Head of caudate nucleus (tissue), 42 donors: Measurements from ENCODE around the gene EWSR1.
"Not testable (repeated sequence)": the region's sequence is repeated elsewhere in the genome, so short reads cannot be mapped to it uniquely, and the experiment has no call there.

Source experiments
- DNase-seq, 42 donors: peaks; one replicate each; pipeline versions ENCODE4 v3.0.0 to v3.0.0-alpha.2; 2020 to 2021; ENCODE audit warnings: mixed read lengths in 7 of 42
- intact Hi-C: fragments of 100-400 bp; cut with DNase I; formaldehyde crosslinking; loops from one replicate; pipeline ENCODE4 v1.15.0; 2022

The EWSR1 gene

GRCh38 chr22:29245626-29246385, 22.3 kb upstream of the EWSR1 start:
- DNase-seq: peak in 41 of 42 donors; percentile 62 to 90 (median 79)
- intact Hi-C loops: no loop called here

- DNase-seq, intact Hi-C loops: not testable (repeated sequence)
Observed at GRCh38 chr22:29247891-29248290, 20.2 kb upstream of the EWSR1 start.

- DNase-seq: peak in 1 of 42 donors; percentile 1
Observed at GRCh38 chr22:29251265-29251664, 16.8 kb upstream of the EWSR1 start.

GRCh38 chr22:29251981-29252911, 15.8 kb upstream of the EWSR1 start:
- peak in 4 of 42 donors; percentile 2 to 35 (median 19) for DNase-seq
- intact Hi-C loops: no loop called here

More at GRCh38 chr22:29251265-29251664, 16.8 kb upstream of the EWSR1 start:
- intact Hi-C loops: no loop called here

- intact Hi-C loops: no loop called here
- peak in 2 of 42 donors; percentile 7 to 10 for DNase-seq
Observed at GRCh38 chr22:29253561-29254285, 14.3 kb upstream of the EWSR1 start.

- intact Hi-C loops: no loop called here
- peak in 1 of 42 donors; percentile 11 for DNase-seq
Observed at GRCh38 chr22:29254286-29254660, 13.8 kb upstream of the EWSR1 start.

DNA sequence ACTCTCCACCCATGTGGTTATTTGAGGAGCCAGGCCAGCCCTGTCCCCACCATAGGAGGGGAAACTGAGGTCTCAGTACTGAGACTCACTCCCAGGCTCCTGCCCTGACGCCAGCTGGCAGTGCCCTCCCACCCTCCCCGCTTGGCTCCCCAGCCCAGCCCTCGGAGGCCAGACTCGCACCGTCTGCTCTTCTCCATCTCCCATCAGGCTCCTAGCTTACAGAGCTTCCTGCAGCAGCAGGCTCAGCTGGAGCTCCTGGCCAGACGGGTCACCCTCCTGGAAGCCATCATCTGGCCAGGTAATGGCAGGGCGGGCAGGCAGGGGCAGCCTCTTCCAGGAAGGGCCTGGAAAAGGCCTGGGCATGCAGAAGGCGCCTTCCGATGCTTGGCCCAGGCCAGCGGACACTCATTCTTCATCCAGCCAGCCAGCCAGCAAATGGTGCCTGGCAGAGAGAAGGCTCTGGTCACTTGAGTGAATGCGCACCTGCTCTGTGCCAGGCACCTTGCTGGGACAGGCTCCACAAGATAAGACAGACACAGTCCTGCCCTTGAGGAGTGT, 12.9 kb upstream of the EWSR1 start:
- intact Hi-C loops: no loop called here
- DNase-seq: peak in 1 of 42 donors; percentile 4

DNA sequence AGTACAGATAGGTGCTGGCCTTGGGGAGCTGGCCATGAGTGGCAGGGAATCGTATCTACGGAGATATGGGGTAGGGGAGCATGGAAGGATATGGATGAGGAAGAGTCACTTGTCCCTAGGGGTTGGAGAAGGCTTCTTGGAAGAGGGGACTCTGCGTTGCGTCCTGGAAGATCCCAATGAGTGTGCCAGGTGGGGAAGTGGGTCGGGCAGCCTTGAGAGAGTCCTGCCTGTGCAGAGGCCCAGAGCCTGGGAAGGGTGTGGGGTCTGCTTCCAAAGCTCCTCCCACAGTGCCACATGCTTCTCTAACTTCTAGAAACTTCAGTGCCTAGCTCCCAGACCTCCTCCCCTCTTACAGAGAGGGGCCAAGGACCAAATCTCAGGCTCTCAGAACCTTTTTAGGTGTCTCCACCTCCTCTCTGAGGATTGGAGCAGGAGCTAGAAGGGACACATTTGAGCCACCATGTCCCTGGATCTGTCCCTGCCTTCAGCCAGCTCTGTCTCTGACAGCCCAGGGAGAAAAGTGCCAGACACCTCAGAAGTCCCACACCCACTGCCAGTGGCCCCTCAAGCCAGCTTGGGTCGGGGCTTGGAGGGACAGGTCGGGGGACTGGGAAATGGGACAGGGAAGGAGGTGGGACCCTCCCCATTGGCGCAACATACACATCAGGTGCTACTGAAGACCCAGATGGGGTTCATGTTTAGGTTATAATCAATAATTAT, 11.3 kb upstream of the EWSR1 start:
- peak in 2 of 42 donors; percentile 7 to 15 for DNase-seq
- intact Hi-C loops: no loop called here

- DNase-seq: peak in 2 of 42 donors; percentile 5 to 15
- intact Hi-C loops: no loop called here
Observed at GRCh38 chr22:29257751-29258181, 10.3 kb upstream of the EWSR1 start.

DNA sequence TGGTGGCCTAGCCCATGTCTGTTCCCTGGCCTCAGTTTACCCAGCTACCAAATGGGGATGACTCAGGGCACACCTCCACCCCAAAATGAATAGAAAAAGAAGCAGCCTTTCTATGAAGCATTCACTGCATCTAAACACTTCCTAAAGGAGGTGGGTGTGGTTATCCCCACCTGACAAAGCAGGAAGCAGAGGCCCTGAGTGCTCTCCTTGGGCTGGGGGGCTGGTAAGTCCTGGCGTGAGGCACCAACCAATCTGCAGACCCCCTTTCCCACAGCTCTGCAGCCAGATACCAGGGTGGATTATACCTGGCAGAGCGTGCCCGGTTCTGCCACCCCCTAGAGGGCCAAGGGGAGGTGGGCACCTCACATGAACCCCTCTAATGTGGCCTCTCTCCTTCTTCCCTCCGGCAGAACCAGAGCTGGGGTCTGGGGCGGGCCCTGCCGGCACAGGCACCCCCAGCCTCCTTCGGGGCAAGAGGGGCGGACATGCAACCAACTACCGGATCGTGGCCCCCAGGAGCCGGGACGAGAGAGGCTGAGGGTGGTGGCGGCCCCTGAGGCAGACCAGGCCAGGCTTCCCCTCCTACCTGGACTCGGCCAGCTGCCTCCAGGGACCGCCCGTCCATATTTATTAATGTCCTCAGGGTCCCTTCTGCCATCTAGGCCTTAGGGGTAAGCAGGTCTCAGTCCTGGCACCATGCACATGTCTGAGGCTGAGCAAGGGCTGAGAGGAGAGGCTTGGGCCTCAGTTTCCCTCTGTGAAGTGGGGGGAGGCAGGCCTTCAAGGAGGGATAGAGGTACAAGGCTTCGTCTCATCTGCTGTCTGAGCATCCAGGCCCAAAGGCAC, 9.4 kb upstream of the EWSR1 start:
- intact Hi-C loops: no loop called here
- peak in 3 of 42 donors; percentile 2 to 23 (median 12) for DNase-seq

- DNase-seq: peak in 2 of 42 donors; percentile 4 to 7
- intact Hi-C loops: no loop called here
Observed at GRCh38 chr22:29259253-29259899, 8.7 kb upstream of the EWSR1 start.

DNA sequence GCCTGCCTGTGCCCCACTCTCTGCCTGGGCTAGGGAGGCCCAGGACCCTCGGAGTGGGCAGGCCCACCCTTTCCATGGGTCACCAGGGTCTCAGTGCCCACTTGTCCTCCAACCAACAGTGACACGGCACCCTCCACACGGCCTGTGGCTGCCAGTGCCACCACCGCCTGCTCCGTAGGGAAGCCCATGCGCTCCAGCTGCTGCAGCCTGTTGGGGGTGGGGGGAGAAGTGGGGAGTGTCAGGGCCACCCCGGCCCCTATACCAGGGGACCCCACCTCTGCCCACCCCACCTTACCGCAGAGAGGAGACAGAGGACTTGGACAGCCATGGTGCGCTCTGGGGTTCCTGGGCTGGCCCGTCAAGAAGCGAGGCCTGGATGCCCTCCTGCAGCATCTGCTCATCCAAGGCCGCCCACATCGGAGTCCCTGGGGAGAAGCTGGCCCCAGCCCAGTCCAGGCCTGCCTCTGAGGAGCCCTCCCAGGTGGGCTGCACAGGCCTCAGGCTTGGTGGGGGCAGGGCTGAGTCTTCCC, 8.0 kb upstream of the EWSR1 start:
- peak in 2 of 42 donors; percentile 9 to 23 for DNase-seq
- intact Hi-C loops: no loop called here

GRCh38 chr22:29260601-29261315, 7.3 kb upstream of the EWSR1 start:
- intact Hi-C loops: no loop called here
- DNase-seq: peak in 2 of 42 donors; percentile 14 to 29

GRCh38 chr22:29263791-29264276, 4.2 kb upstream of the EWSR1 start:
- intact Hi-C loops: no loop called here
- DNase-seq: no peak

DNA sequence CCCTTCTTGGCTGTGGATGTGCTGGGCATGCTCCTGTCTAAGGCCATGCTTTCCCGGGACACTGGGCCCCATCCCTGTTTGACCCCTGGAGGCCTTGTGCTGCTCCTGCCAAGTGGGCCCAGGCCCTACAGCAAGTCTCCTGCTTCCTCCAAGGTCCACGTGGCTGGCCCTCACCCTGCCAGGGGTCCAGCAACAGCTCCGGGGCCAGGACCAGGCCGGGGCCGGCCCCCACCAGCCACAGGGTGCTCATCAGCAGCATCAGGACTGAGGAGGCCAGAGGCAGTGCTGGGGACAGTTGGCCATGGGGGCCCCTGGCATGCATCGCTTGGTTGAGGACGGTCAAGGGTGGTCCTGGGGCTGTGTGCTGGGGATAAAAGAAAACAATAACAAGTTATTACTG, 2.8 kb upstream of the EWSR1 start:
- DNase-seq: peak in 1 of 42 donors; percentile 31
- intact Hi-C loops: loop anchor here (5.0 kb wide), 1 partner anchor 42 kb away; the partner anchor contains the start of gene GAS2L1

DNA sequence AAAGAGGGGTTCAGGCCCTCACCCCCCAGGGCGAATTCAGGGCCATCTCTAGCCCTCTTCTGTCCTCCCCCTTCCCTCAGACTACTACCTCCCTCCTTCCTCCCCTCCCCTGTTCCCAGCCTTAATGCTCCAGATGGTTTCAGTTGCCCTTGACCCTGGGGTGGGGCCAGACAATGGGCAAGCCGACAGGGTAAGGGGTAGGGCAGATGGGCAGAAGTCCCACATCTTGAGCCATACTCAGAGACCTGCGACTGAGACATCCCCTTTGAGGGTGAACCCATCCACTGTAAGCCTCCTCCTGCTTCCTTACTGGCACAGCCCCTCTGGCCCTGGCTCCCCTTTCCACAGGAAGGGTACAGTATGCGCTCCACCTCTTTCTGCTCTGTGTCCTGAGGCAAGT, 2.1 kb upstream of the EWSR1 start:
- no peak for DNase-seq
- intact Hi-C loops: loop anchor here (5.0 kb wide), 1 partner anchor 41 kb away; the partner anchor contains the start of gene GAS2L1
